Kidney (tissue), 14 donors: ENCODE data around the gene NXPH2. TPM values are rescaled to one million over a fixed set of nuclear protein-coding genes. Genes with fewer than 3 reads are reported as not detected.
A peak's percentile ranks its signal among the peaks of the same experiment; 100 is the strongest.

ENCODE experiments used
- DNase-seq, 5 donors: peaks; one replicate each; pipeline ENCODE4 v3.0.0-alpha.2; 2013 to 2020
- FAIRE-seq: peaks from 2 replicates; lab custom pipeline; 2012; peaks lifted over from hg19 to GRCh38; lab: Jason Lieb, UNC
- H3K27ac ChIP-seq, 2 donors: one replicate each; pipeline ENCODE4 v1.7.0; 2013; ENCODE audit warnings: low read depth in 2 of 2, low read length in 2 of 2, inconsistent platforms in 1 of 2
- H3K27me3 ChIP-seq: one replicate; pipeline ENCODE4 v1.7.1; 2013; ENCODE audit warnings: low read length, inconsistent platforms; ENCODE audit not compliant: control insufficient read depth, insufficient read depth
- H3K36me3 ChIP-seq, 3 donors: one replicate each; pipeline versions ENCODE4 v1.7.0 to v1.7.1; 2013; ENCODE audit warnings: low read length in 3 of 3, control low read depth in 1 of 3, inconsistent platforms in 1 of 3; ENCODE audit not compliant: insufficient read depth in 3 of 3, control insufficient read depth in 2 of 3
- H3K4me1 ChIP-seq, 3 donors: one replicate each; pipeline versions ENCODE4 v1.7.0 to v1.7.1; 2013; ENCODE audit warnings: low read length in 3 of 3, inconsistent platforms in 1 of 3, low read depth in 1 of 3; ENCODE audit not compliant: control insufficient read depth in 2 of 3, insufficient read depth in 2 of 3
- H3K4me3 ChIP-seq, 3 donors: one replicate each; pipeline versions ENCODE4 v1.7.0 to v1.8.1; 2013; ENCODE audit warnings: low read length in 3 of 3, control low read depth in 1 of 3, inconsistent platforms in 1 of 3
- H3K9ac ChIP-seq, 3 donors: one replicate each; pipeline versions ENCODE4 v1.7.0 to v1.7.1; 2013; ENCODE audit warnings: low read length in 3 of 3, control low read depth in 1 of 3, inconsistent platforms in 1 of 3
- H3K9me3 ChIP-seq, 3 donors: one replicate each; pipeline versions ENCODE4 v1.7.0 to v1.7.1; 2013; ENCODE audit warnings: low read length in 3 of 3, control low read depth in 1 of 3, inconsistent platforms in 1 of 3; ENCODE audit not compliant: control insufficient read depth in 2 of 3, insufficient read depth in 1 of 3
- intact Hi-C: fragments of 100-400 bp; cut with DNase I; formaldehyde crosslinking; loops from one replicate; pipeline ENCODE4 v1.11.1; 2022
- polyA plus RNA-seq: library from polyadenylated mRNA; stranded (reverse); fragments of 350-450 nt; fragmentation: Illumina TruSeq; extraction: RNeasy Lipid Tissue Mini Kit (QIAGEN cat#74804); gene quantifications from one replicate; pipeline ENCODE4 v1.2.3, GENCODE V29; 2014; ENCODE audit warnings: low read depth, low replicate concordance; ENCODE audit not compliant: insufficient read depth
- total RNA-seq: library from RNA; stranded (reverse); fragmentation: NEBNext Ultra II Directional; extraction: Animal tissue kit (Norgen Biotek cat#: 25700); gene quantifications from one replicate; pipeline ENCODE4 v1.2.1, GENCODE V29; 2021
- TF ChIP-seq, protein P1 (sequence below): IDR thresholded peaks from 3 replicates; pipeline ENCODE4 v1.5.1; 2012; ENCODE audit warnings: mild to moderate bottlenecking, moderate library complexity, borderline replicate concordance; ENCODE audit not compliant: insufficient read depth; ENCODE audit errors: extremely low read depth
- donor health status: control.
- donor health status: control.
- donor health status: control.
- donor health status: control.
- donor health status: control.
- donor health status: DM: yes; HTN: yes; CAD: no.
- donor health status: Normal renal cell carcinoma (clear cell type).

Gene NXPH2
- total and polyA plus RNA-seq, 2 donors from 2014 or later: 0.57 to 2.2 TPM

DNA sequence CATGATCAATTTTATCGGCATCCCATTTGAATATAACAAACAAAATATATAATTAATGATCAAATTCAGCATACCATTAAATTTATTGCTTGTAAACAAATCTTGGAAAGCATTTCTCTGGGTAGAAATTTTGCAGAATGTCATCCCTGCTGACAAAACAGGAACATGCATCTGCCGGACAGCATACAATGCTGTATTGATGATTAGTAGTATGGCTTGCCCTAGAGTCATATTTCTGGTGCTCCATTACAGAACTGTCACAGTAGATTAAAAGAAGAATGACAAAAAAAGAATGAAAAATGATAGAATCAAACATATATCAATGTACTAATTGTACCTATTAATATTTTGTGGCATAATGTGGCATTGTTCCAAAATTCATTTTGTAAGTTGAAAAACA is 98.0 kb downstream of the NXPH2 start:
- Histone ChIP-seq H3K36me3 (no peaks in the 10 kb centered on the region), H3K27me3 (no peaks in the 10 kb centered on the region), H3K9ac (no peak overlapping the region), H3K27ac (no peak overlapping the region), H3K4me3 (no peak overlapping the region), H3K4me1 (no peaks in the 10 kb centered on the region), H3K9me3 (no peaks in the 10 kb centered on the region)
- DNase-seq: no peak
- intact Hi-C loops: no loop called here
- TF ChIP-seq, protein P1, sequence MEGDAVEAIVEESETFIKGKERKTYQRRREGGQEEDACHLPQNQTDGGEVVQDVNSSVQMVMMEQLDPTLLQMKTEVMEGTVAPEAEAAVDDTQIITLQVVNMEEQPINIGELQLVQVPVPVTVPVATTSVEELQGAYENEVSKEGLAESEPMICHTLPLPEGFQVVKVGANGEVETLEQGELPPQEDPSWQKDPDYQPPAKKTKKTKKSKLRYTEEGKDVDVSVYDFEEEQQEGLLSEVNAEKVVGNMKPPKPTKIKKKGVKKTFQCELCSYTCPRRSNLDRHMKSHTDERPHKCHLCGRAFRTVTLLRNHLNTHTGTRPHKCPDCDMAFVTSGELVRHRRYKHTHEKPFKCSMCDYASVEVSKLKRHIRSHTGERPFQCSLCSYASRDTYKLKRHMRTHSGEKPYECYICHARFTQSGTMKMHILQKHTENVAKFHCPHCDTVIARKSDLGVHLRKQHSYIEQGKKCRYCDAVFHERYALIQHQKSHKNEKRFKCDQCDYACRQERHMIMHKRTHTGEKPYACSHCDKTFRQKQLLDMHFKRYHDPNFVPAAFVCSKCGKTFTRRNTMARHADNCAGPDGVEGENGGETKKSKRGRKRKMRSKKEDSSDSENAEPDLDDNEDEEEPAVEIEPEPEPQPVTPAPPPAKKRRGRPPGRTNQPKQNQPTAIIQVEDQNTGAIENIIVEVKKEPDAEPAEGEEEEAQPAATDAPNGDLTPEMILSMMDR: no peak
- no peak for FAIRE-seq

GRCh38 chr2:138677221-138677620 is 103.0 kb downstream of the NXPH2 start:
- TF ChIP-seq, protein P1: no peak
- DNase-seq: no peak
- no peak for FAIRE-seq
- H3K27me3 ChIP-seq: no peaks in the 10 kb centered on the region
- H3K36me3 ChIP-seq: no peaks in the 10 kb centered on the region
- no peak overlapping the region for H3K4me3 ChIP-seq
- H3K9me3 ChIP-seq: no peaks in the 10 kb centered on the region
- H3K4me1 ChIP-seq: no peaks in the 10 kb centered on the region
- H3K9ac ChIP-seq: no peak overlapping the region
- no peak overlapping the region for H3K27ac ChIP-seq
- intact Hi-C loops: no loop called here

GRCh38 chr2:138676619-138677021 is 103.6 kb downstream of the NXPH2 start:
- intact Hi-C loops: no loop called here
- H3K4me1 ChIP-seq: no peaks in the 10 kb centered on the region
- H3K4me3 ChIP-seq: no peak overlapping the region
- FAIRE-seq (no peak), DNase-seq (peak in 2 of 5 donors; percentile 26 to 27)
- H3K27me3 ChIP-seq: no peaks in the 10 kb centered on the region
- no peak overlapping the region for H3K27ac ChIP-seq
- no peaks in the 10 kb centered on the region for H3K36me3 ChIP-seq
- H3K9ac ChIP-seq: no peak overlapping the region
- no peaks in the 10 kb centered on the region for H3K9me3 ChIP-seq
- TF ChIP-seq, protein P1: no peak

DNA sequence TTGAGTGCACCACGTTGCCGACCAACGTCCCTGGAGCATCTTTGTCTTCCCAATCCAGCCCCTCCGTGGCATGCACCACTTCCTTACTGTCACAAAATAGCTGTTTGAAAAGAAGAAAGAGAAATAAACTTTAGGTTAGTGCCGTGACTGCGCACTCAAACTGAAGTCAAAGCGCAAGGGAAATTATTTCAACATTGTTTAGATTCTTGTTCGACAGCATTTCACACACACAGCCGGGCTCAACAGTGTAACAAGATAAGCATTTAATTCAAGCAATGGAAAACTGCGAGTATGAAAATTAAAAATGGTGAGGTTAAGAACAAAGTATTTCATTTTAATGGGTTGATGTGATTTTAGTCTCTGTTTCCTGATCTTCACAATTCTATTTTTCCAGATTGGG is 108.6 kb downstream of the NXPH2 start:
- H3K27ac ChIP-seq: no peak overlapping the region
- DNase-seq (no peak), FAIRE-seq (no peak)
- no peak overlapping the region for H3K4me3 ChIP-seq
- H3K36me3 ChIP-seq: no peaks in the 10 kb centered on the region
- TF ChIP-seq, protein P1: no peak
- H3K9me3 ChIP-seq: no peaks in the 10 kb centered on the region
- intact Hi-C loops: no loop called here
- no peak overlapping the region for H3K9ac ChIP-seq
- no peaks in the 10 kb centered on the region for H3K4me1 ChIP-seq
- H3K27me3 ChIP-seq: no peaks in the 10 kb centered on the region
